NCI-H2081 (cell line): ENCODE results near the gene MRPS11.
"Not testable (repeated sequence)": the region's sequence is repeated elsewhere in the genome, so short reads cannot be mapped to it uniquely, and the experiment has no call there.

Source experiments
- DNase-seq, 2 experiments: peaks; one replicate each; lab custom pipeline; 2025; lab: John Stamatoyannopoulos, UW

Gene MRPS11

GRCh38 chr15:88490036-88490435 lies 22.5 kb downstream of the MRPS11 start:
- DNase-seq = no peak

DNA sequence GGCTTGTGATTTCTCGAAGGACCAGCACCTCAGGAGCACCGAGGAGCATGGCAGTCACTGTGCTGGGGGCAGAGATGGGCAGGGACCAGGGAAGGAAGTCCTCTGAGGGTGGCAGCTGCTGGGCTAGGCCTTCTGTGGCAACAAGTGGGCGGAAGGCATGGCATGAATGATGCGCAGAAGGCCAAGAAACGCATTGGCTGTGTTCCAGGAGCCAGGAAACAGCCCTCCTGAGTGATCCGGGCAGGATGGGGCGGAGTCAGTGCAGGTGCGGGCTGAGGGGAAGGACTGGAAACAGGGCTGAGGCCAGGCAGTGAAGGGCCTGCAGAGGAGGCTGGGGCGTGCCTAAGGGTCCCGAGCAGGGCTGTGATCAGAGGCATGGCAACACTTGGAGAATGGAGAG lies 23.6 kb downstream of the MRPS11 start:
- no peak for DNase-seq

DNA sequence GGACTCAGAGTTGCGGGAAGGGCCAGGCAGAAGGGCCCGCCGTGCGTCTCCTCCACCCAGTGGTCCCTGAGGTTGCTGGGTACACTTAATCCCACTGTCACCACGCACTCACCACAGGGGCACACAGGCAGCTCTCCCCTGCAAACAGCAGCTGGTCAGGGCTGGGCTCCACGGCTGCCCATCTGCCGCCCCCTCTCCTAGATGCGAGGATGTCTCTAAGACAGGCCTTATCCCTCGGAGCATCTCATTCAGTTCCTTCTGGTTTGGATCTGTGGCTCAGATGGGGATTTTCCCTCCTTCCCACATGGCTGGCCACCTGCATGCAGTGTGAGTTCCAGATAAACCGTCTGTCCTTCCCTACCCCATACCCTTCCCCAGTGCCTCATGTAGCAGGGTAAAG lies 26.3 kb downstream of the MRPS11 start:
- no peak for DNase-seq

DNA sequence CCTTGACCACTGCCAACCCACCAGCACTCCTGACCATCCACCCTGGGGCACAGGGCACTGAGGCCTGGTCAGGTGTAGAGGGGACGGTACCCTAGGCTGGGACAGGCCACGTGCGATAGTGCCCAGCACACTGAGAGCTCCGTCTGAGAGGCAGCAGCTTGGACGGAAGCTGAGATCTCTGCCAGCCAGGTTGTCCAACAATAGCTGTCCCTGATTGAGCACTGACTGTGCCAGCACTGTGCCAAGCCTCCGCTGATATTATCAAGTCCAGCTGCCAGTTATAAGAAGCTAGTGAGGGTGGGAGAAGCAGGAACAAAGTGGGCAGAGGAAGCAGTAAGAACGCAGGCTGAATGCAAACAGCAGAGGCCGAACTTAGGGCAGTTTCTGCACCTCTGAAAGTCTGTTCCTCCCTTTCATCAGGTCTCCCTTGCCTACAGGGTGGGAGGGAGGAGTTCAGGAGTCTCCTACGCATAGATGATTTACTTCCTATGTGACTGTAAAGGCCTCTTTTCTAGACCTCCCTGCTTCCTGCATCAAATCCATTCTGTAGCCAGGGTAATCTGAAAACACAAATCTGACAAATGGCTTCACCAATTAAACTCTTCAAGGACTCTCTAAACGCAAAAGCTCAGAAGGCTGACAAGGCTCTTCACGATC lies 29.7 kb downstream of the MRPS11 start:
- no peak for DNase-seq

- no peak for DNase-seq
Measured at GRCh38 chr15:88498996-88499395, 31.5 kb downstream of the MRPS11 start.

- DNase-seq = no peak
Measured at GRCh38 chr15:88504445-88504844, 36.9 kb downstream of the MRPS11 start.

GRCh38 chr15:88505721-88506120 lies 38.2 kb downstream of the MRPS11 start:
- no peak for DNase-seq

DNA sequence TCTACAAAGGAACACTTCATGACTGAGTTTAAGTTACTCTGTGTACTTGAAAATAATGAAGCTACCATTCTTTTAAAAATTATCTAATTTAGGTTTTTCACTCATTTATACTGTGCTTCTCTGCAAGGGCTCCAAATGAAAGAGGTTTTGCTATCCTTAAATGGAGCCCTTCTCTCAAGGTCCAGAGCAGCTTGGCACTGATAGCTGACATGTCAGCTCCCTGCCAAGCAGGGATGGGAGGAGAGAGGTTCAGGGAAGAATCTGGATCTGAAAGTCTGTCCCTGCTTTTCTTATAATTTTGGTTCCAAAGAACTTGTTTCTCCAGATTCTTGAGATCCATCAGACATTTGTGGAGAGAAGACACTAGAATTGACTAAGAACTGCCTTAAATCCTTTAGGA lies 39.1 kb downstream of the MRPS11 start:
- DNase-seq = no peak

GRCh38 chr15:88509321-88509720 lies 41.8 kb downstream of the MRPS11 start:
- DNase-seq = no peak

GRCh38 chr15:88509964-88510363 lies 42.5 kb downstream of the MRPS11 start:
- DNase-seq = no peak

DNA sequence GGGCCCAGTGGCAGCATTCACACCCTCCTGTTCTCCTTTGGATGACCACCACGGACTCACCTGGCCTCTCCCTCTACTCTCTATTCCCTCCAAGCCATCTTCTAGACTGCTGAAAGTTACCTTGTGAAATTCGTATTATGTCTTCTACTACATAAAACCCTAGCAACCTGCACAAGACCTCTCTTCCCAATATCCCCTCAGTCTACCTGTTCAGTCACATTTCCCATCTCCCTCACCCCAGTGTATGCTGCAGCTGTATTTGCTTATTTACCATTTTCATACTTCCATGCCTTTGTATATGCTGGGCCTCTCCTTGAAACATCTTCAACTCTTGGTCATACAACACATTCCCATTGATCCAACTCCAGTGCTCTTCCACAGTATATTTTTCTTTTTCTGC lies 43.7 kb downstream of the MRPS11 start:
- DNase-seq = no peak

DNA sequence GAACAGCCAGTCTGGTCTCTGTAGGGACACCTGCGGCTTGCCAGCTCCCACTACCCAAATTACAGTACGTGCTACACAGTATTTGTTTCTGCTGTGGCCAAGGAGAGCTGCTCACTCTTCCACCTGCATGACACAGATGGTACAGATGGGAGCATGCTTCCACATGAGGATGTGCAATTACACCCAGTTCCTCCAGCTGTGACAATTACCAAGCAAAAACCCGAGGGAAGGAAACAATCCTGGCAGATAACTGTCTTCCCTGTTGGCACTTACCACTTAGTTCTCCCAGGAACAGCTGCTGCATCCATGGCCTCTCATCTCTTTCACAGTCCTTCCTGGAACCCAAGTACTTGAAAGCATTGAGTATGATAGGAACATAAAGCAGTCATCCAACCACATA lies 44.6 kb downstream of the MRPS11 start:
- DNase-seq = peak in 1 of 2 experiments; percentile 16

GRCh38 chr15:88512601-88513000 lies 45.1 kb downstream of the MRPS11 start:
- no peak for DNase-seq

DNA sequence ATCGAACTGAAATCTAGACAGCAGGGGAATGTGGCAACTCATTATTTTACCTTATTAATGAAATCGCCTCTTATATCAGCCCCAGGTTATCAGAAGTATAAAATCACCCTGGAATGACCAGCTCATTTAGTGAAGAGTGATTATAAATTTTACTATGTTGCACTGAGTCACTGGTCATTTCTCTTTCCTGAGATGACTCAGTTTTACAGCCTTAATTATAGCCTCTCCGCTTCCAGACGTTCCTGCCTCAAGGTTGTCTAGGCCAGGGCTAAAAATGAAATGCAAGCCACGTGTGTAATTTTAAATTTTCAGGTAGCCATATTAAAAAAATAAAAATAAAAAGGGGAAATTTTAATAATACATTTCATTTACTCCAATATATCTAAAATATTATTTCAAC lies 45.7 kb downstream of the MRPS11 start:
- no peak for DNase-seq

DNA sequence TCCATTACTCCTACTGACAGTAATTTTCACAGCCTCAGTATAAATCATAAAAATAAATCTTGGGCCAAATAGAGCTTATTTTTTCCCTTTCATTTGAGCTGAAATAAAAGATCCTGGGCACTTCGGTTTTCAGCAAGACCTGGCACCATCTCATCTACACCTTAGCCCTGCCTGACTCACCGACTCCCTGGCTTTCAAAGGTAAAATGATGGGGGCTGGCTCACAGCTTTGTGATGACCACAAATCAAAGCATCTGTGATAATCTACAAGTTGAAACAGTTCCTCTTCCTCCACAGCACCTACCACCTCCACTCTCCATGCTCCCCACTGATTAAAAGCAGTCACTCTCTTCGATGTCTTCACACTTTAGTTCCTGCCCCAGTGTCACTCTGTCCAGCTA lies 51.4 kb downstream of the MRPS11 start:
- DNase-seq = no peak

DNA sequence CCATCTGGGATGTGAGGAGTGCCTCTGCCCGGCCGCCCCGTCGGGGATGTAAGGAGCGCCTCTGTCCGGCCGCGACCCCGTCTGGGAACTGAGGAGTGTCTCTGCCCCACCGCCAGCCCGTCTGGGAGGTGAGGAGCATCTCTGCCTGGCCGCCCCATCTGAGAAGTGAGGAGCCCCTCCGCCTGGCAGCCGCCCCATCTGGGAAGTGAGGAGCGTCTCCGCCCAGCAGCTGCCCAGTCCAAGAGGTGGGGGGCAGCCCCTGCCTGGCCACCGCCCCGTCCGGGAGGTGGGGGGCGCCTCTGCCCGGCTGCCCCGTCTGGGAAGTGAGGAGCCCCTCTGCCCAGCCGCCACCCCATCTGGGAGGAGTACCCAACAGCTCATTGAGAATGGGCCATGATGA lies 56.6 kb downstream of the MRPS11 start:
- not testable (repeated sequence) for DNase-seq

GRCh38 chr15:88525418-88525817 lies 57.9 kb downstream of the MRPS11 start:
- no peak for DNase-seq

GRCh38 chr15:88526247-88526879 lies 58.9 kb downstream of the MRPS11 start:
- no peak for DNase-seq

- DNase-seq = no peak
Measured at GRCh38 chr15:88529021-88529630, 61.6 kb downstream of the MRPS11 start.
